RWPE2 (cell line): Measurements from ENCODE around the gene CD83.

Source experiments
- ATAC-seq: fragments of 200-7000 bp; cut with Tn5 transposase; 3 replicates; pipeline ENCODE4 v1.9.1; 2021; ENCODE audit warnings: low read depth
- DNase-seq: peaks from one replicate; pipeline ENCODE4 v3.0.0-alpha.2; 2020; ENCODE audit warnings: low spot score
- H3K27ac ChIP-seq: fragments of 450-650 bp; 2 replicates; pipeline ENCODE4 v1.5.1; 2017; ENCODE audit warnings: mild to moderate bottlenecking; ENCODE audit not compliant: poor library complexity, severe bottlenecking
- H3K27me3 ChIP-seq: fragments of 250-450 bp; sonication (Bioruptor Pico); 2 replicates; pipeline ENCODE4 v1.5.1; 2021; ENCODE audit warnings: mild to moderate bottlenecking, moderate library complexity; ENCODE audit not compliant: insufficient read depth, poor library complexity, severe bottlenecking
- H3K36me3 ChIP-seq: fragments of 250-450 bp; sonication (Bioruptor Pico); 2 replicates; pipeline ENCODE4 v1.5.1; 2020; ENCODE audit warnings: low read depth, mild to moderate bottlenecking, moderate library complexity
- H3K4me1 ChIP-seq: fragments of 250-450 bp; sonication (Bioruptor Pico); 2 replicates; pipeline ENCODE4 v1.5.1; 2021; ENCODE audit warnings: mild to moderate bottlenecking, moderate library complexity; ENCODE audit not compliant: insufficient read depth, poor library complexity, severe bottlenecking
- H3K4me3 ChIP-seq: fragments of 250-450 bp; sonication (Bioruptor Pico); 2 replicates; pipeline ENCODE4 v1.5.1; 2021; ENCODE audit warnings: mild to moderate bottlenecking, moderate library complexity; ENCODE audit not compliant: severe bottlenecking
- H3K9me3 ChIP-seq: fragments of 250-450 bp; sonication (Bioruptor Pico); 2 replicates; pipeline ENCODE4 v1.5.1; 2021; ENCODE audit warnings: mild to moderate bottlenecking, moderate library complexity; ENCODE audit not compliant: severe bottlenecking
- TF ChIP-seq, protein P1 (sequence below): fragments of 450-650 bp; IDR thresholded peaks from one replicate; pipeline ENCODE4 v1.5.1; 2017; ENCODE audit warnings: mild to moderate bottlenecking, moderate library complexity; ENCODE audit not compliant: poor library complexity, severe bottlenecking

CD83 gene

GRCh38 chr6:14074476-14075094 is 43.0 kb upstream of the CD83 start:
- ATAC-seq (peak; percentile 26; the same call in 1 of the 3 replicates), DNase-seq (no peak)
- H3K27me3 ChIP-seq, result no peaks in the 10 kb centered on the region
- H3K27ac ChIP-seq, result no peak overlapping the region
- peaks cover 7% of the 10 kb centered on the region for H3K4me1 ChIP-seq
- H3K9me3 ChIP-seq, result no peaks in the 10 kb centered on the region
- no peaks in the 10 kb centered on the region for H3K36me3 ChIP-seq
- TF ChIP-seq, protein P1, sequence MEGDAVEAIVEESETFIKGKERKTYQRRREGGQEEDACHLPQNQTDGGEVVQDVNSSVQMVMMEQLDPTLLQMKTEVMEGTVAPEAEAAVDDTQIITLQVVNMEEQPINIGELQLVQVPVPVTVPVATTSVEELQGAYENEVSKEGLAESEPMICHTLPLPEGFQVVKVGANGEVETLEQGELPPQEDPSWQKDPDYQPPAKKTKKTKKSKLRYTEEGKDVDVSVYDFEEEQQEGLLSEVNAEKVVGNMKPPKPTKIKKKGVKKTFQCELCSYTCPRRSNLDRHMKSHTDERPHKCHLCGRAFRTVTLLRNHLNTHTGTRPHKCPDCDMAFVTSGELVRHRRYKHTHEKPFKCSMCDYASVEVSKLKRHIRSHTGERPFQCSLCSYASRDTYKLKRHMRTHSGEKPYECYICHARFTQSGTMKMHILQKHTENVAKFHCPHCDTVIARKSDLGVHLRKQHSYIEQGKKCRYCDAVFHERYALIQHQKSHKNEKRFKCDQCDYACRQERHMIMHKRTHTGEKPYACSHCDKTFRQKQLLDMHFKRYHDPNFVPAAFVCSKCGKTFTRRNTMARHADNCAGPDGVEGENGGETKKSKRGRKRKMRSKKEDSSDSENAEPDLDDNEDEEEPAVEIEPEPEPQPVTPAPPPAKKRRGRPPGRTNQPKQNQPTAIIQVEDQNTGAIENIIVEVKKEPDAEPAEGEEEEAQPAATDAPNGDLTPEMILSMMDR, result no peak
- H3K4me3 ChIP-seq, result peak overlapping the region; percentile 27

DNA sequence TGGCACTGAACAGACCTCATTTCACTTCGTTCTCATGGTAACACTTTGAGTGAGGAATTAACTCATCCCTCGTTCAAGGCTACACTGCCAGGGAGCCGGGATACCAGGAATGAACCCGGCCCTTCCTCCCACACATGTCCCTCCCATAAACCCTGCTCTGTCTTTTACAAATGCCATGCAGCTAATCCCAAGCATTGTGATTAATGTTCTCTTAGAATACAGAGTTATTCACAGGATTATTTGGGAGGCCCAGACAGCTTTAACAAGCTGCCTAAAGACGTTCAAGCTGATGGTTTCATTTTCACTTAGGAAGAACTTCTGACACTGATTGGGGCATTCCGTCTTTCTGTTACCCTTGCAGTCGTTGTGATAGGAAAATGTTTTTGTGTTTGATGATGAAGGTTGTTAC is 42.5 kb upstream of the CD83 start:
- DNase-seq (no peak), ATAC-seq (peak; percentile 84)
- Histone ChIP-seq H3K4me1 (peaks cover 8% of the 10 kb centered on the region), H3K9me3 (no peaks in the 10 kb centered on the region), H3K27me3 (no peaks in the 10 kb centered on the region), H3K4me3 (peak overlapping the region; percentile 27), H3K27ac (no peak overlapping the region), H3K36me3 (no peaks in the 10 kb centered on the region)
- TF ChIP-seq, protein P1, result no peak

DNA sequence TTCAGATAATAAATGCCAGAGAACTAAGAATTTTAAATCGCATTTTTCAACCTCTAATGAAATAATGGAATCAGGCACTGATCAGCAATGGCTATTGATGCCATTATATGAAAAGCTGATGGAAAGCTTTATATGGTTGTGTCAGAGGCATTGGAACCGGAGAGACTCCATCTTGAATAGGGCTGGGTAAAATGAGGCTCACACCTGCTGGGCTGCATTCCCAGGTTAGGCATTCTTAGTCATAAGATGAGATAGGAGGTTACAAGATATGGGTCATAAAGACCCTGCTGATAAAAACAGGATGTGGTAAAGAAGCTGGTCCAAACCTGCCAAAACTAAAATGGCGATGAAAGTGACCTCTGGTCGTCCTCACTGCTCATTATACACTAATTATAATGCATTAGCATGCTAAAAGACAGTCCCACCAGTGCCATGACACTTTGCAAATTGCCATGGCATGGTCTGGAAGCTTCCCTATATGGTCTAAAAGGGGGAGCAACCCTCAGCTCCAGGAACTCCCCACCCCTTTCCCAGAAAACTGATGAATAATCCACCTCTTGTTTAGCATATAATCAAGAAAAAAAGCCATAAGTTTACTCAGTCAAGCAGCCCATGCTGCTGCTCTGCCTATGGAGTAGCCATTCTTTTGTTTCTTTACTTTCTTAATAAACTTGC is 40.2 kb upstream of the CD83 start:
- ATAC-seq, result no peak
- no peaks in the 10 kb centered on the region for H3K36me3 ChIP-seq
- no peaks in the 10 kb centered on the region for H3K9me3 ChIP-seq
- H3K27ac ChIP-seq, result no peak overlapping the region
- H3K4me1 ChIP-seq, result peaks cover 8% of the 10 kb centered on the region
- no peak overlapping the region for H3K4me3 ChIP-seq
- no peak for DNase-seq
- TF ChIP-seq, protein P1, result no peak
- H3K27me3 ChIP-seq, result no peaks in the 10 kb centered on the region

GRCh38 chr6:14079433-14079832 is 38.1 kb upstream of the CD83 start:
- Histone ChIP-seq H3K27ac (no peak overlapping the region), H3K9me3 (no peaks in the 10 kb centered on the region), H3K4me3 (no peak overlapping the region), H3K27me3 (no peaks in the 10 kb centered on the region), H3K36me3 (no peaks in the 10 kb centered on the region), H3K4me1 (peaks cover 8% of the 10 kb centered on the region)
- DNase-seq (no peak), ATAC-seq (0 out of 3 replicates have a peak, but pooled peaks have one; percentile 51)
- TF ChIP-seq, protein P1, result no peak

GRCh38 chr6:14079971-14080370 is 37.6 kb upstream of the CD83 start:
- Histone ChIP-seq H3K27me3 (no peaks in the 10 kb centered on the region), H3K4me1 (peaks cover 8% of the 10 kb centered on the region), H3K4me3 (no peak overlapping the region), H3K36me3 (no peaks in the 10 kb centered on the region), H3K27ac (no peak overlapping the region), H3K9me3 (no peaks in the 10 kb centered on the region)
- no peak for DNase-seq
- TF ChIP-seq, protein P1, result no peak
- ATAC-seq, result no peak
